ENCODE data around the gene AWAT1. TPM values are rescaled to one million over a fixed set of nuclear protein-coding genes. Genes with fewer than 3 reads are reported as not detected.

The AWAT1 gene
- total RNA-seq (2022) (not detected in 2 replicates), Bru-seq, nascent RNA (not detected), BruChase-seq, experiment 1, labeled RNA remaining after a 2-hour chase (not detected), BruChase-seq, experiment 2, labeled RNA remaining after a 6-hour chase (not detected)
- long read RNA-seq, result 0 reads

DNA sequence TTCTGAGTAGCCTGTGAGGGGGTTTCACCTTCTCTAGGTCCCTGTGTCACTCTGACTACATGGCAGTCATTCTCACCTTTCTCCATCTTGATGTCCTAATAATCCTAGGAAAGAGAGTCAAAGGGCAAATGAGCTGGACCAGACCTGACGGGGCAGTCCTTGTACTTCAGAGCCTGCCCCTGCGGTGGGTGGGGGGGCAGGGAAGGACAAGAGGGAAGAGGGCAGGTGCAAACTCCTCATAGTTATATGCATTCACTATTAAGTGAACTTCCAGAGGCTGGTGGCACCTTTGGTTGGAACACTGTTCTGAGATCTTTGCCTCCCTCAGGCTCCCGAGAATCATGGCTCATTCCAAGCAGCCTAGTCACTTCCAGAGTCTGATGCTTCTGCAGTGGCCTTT is at the start of gene AWAT1:
AWAT1 (plus strand) TSS at position 301 of the 400 bp plus-strand sequence; CDS start at position 342, 41 bp downstream.
- Mint-ChIP-seq H3K4me3 (ENCODE audit: unreplicated experiment) (no peak within 1 kb of the TSS), H3K9me3 (ENCODE audit: unreplicated experiment) (no peaks in the 10 kb centered on the region), H3K27me3 (ENCODE audit: insufficient read depth, unreplicated experiment) (no peaks in the 10 kb centered on the region), H3K4me1 (ENCODE audit: low read depth, unreplicated experiment) (no peaks in the 10 kb centered on the region), H3K36me3 (ENCODE audit: insufficient read depth, unreplicated experiment) (no peaks in the 10 kb centered on the region), H3K27ac (ENCODE audit: unreplicated experiment) (no peak within 1 kb of the TSS)
- no peak for DNase-seq
- POLR2A ChIA-PET, result no interaction called here
- Histone ChIP-seq H3K4me1 (no peaks in the 10 kb centered on the region), H3K9me3 (no peaks in the 10 kb centered on the region), H3K36me3 (ENCODE audit: control insufficient read depth, insufficient read depth, low read length) (no peaks in the 10 kb centered on the region), H3K4me3 (ENCODE audit: low read depth, low read length) (no peak within 1 kb of the TSS), H3K27me3 (replicated peaks; ENCODE audit: control insufficient read depth, insufficient read depth, low read length) (no peaks in the 10 kb centered on the region)
- TF ChIP-seq, protein P1, sequence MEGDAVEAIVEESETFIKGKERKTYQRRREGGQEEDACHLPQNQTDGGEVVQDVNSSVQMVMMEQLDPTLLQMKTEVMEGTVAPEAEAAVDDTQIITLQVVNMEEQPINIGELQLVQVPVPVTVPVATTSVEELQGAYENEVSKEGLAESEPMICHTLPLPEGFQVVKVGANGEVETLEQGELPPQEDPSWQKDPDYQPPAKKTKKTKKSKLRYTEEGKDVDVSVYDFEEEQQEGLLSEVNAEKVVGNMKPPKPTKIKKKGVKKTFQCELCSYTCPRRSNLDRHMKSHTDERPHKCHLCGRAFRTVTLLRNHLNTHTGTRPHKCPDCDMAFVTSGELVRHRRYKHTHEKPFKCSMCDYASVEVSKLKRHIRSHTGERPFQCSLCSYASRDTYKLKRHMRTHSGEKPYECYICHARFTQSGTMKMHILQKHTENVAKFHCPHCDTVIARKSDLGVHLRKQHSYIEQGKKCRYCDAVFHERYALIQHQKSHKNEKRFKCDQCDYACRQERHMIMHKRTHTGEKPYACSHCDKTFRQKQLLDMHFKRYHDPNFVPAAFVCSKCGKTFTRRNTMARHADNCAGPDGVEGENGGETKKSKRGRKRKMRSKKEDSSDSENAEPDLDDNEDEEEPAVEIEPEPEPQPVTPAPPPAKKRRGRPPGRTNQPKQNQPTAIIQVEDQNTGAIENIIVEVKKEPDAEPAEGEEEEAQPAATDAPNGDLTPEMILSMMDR (IDR thresholded peaks at IDR 0.05; ENCODE audit: insufficient read depth in 1 of 2, low read depth in 1 of 2, low read length in 1 of 2, severe bottlenecking in 1 of 2, unreplicated experiment in 1 of 2), result no peak
- no TSS peak for BruUV-seq (replicated peaks)
- CTCF ChIA-PET, result no interaction called here
- intact Hi-C loops (cut with micrococcal nuclease; ENCODE audit: unreplicated experiment), result no loop called here

DNA sequence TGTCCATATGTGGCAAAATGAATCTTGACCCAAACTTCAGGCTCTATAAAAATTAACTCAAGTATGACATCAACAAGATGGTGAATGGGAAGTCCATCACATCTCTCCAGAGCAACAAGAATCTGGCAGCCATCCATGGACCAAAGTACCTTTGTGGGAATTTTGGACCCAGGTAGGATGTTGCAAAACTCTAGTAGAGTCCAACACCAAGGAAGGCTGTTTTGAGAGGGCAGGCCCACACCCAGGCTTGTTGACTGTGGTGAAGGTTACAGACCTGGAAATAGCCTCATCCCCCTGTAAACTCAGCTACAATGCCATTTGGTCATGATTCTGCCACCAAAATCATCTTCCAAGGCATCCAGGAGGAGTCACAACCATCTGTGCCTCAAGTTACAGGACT is 44.2 kb upstream of the AWAT1 start:
- Histone ChIP-seq H3K27me3 (replicated peaks; ENCODE audit: control insufficient read depth, insufficient read depth, low read length) (no peaks in the 10 kb centered on the region), H3K4me3 (ENCODE audit: low read depth, low read length) (no peak overlapping the region), H3K36me3 (ENCODE audit: control insufficient read depth, insufficient read depth, low read length) (no peaks in the 10 kb centered on the region), H3K9me3 (no peaks in the 10 kb centered on the region), H3K4me1 (no peaks in the 10 kb centered on the region)
- CTCF ChIA-PET, result no interaction called here
- peaks cover 3% of the 10 kb centered on the region for H3K27me3 Mint-ChIP-seq (ENCODE audit: insufficient read depth, unreplicated experiment)
- no peaks in the 10 kb centered on the region for H3K4me1 Mint-ChIP-seq (ENCODE audit: low read depth, unreplicated experiment)
- TF ChIP-seq, protein P1 (IDR thresholded peaks at IDR 0.05; ENCODE audit: insufficient read depth in 1 of 2, low read depth in 1 of 2, low read length in 1 of 2, severe bottlenecking in 1 of 2, unreplicated experiment in 1 of 2), result no peak
- no peak overlapping the region for H3K27ac Mint-ChIP-seq (ENCODE audit: unreplicated experiment)
- no peaks in the 10 kb centered on the region for H3K9me3 Mint-ChIP-seq (ENCODE audit: unreplicated experiment)
- no peak overlapping the region for H3K4me3 Mint-ChIP-seq (ENCODE audit: unreplicated experiment)
- POLR2A ChIA-PET, result no interaction called here
- no peaks in the 10 kb centered on the region for H3K36me3 Mint-ChIP-seq (ENCODE audit: insufficient read depth, unreplicated experiment)
- no peak for DNase-seq
- intact Hi-C loops (cut with micrococcal nuclease; ENCODE audit: unreplicated experiment), result loop anchor here (10.0 kb wide), 1 partner anchor 475 kb away; no protein-coding TSS in a partner anchor
- BruUV-seq (replicated peaks), result no TSS peak

DNA sequence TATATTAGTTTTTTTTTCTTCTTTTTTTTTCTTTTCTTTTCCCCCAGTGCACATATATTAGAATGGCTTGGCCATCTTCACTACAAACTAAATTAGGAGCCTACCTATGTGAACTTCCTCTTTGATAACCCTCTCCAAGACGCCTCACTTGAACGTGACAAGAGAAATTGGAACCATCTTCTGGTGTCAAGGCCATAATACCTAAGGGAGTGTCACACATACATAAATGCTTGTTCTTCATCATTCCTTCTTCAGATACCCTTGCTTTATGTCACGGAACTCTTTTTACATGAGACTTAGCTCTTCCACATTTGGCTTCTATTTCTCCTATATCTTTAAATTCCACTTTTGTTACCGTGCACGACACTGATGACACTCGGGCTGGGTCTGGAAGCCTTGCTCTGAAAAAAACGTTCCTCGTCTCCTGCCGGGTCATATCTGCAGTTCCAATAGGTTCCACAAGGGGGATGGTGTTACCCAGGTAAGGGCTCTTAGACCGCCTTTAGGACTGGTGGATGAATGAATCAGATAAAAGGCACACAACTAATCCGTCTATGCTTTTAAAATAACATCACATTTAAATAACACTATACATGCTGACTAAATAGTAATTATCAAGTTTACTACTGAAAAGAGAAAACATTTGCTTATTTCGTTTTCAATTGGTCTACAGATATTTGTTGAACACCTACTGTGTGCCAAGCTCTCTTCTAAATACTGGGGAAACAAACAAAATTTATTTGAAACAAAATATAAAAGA is 37.3 kb upstream of the AWAT1 start:
- ChIA-PET POLR2A (no interaction called here), CTCF (interaction anchor here (0.9 to 1.0 kb wide), 2 partner anchors 64 to 66 kb away, joined by 3 to 4 read pairs; partner anchors contain the start of gene IGBP1)
- DNase-seq, result peak; percentile 48 to 75
- BruUV-seq (replicated peaks), result no TSS peak
- Mint-ChIP-seq H3K9me3 (ENCODE audit: unreplicated experiment) (no peaks in the 10 kb centered on the region), H3K4me1 (ENCODE audit: low read depth, unreplicated experiment) (no peaks in the 10 kb centered on the region), H3K36me3 (ENCODE audit: insufficient read depth, unreplicated experiment) (no peaks in the 10 kb centered on the region), H3K27ac (ENCODE audit: unreplicated experiment) (no peak overlapping the region), H3K4me3 (ENCODE audit: unreplicated experiment) (peak overlapping the region; percentile 49), H3K27me3 (ENCODE audit: insufficient read depth, unreplicated experiment) (peaks cover 4% of the 10 kb centered on the region)
- no peaks in the 10 kb centered on the region for H3K9me3 ChIP-seq
- H3K4me3 ChIP-seq (ENCODE audit: low read depth, low read length), result no peak overlapping the region
- H3K36me3 ChIP-seq (ENCODE audit: control insufficient read depth, insufficient read depth, low read length), result no peaks in the 10 kb centered on the region
- TF ChIP-seq, protein P1 (IDR thresholded peaks at IDR 0.05; ENCODE audit: insufficient read depth in 1 of 2, low read depth in 1 of 2, low read length in 1 of 2, severe bottlenecking in 1 of 2, unreplicated experiment in 1 of 2), result peak; percentile 22 to 57
- H3K4me1 ChIP-seq, result no peaks in the 10 kb centered on the region
- no peaks in the 10 kb centered on the region for H3K27me3 ChIP-seq (replicated peaks; ENCODE audit: control insufficient read depth, insufficient read depth, low read length)
- intact Hi-C loops (cut with micrococcal nuclease; ENCODE audit: unreplicated experiment), result loop anchor here (1.0 to 10.0 kb wide), 2 partner anchors 66 to 468 kb away; no protein-coding TSS in a partner anchor

Data from Caco-2 (cell line).